Liver (tissue), 3 donors: ENCODE results near the gene PAMR1.

ENCODE experiments used
- CTCF ChIP-seq: fragments of 150-350 bp; IDR thresholded peaks from 2 replicates; pipeline ENCODE4 v1.5.1; 2017; ENCODE audit warnings: improper control_type of control experiment, low read depth, low read length; ENCODE audit not compliant: missing input control
- FOXA1 ChIP-seq: IDR thresholded peaks from 2 replicates; pipeline ENCODE4 v1.6.1; 2016; ENCODE audit warnings: antibody characterized with exemption
- SP1 ChIP-seq: IDR thresholded peaks from 2 replicates; pipeline ENCODE4 v1.6.1; 2018; ENCODE audit warnings: antibody characterized with exemption, mild to moderate bottlenecking
- TAF1 ChIP-seq: conservative IDR thresholded peaks from 2 replicates; pipeline ENCODE4 v1.6.1; 2016; ENCODE audit warnings: antibody characterized with exemption, mild to moderate bottlenecking
- TF ChIP-seq, protein P1 (sequence below): IDR thresholded peaks from 2 replicates; pipeline ENCODE4 v1.6.1; 2016; ENCODE audit warnings: antibody characterized with exemption
- TF ChIP-seq, protein P2 (sequence below): IDR thresholded peaks from 2 replicates; pipeline ENCODE4 v1.6.1; 2016; ENCODE audit warnings: antibody characterized with exemption, mild to moderate bottlenecking
- donor health status: healthy.
- donor health status: healthy.

GRCh38 chr11:35536470-35536869 lies 11.1 kb upstream of the PAMR1 start:
- no peak for TF ChIP-seq CTCF
- TF ChIP-seq SP1: no peak
- no peak for TF ChIP-seq TAF1
- TF ChIP-seq, protein P1, sequence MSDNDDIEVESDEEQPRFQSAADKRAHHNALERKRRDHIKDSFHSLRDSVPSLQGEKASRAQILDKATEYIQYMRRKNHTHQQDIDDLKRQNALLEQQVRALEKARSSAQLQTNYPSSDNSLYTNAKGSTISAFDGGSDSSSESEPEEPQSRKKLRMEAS: no peak
- TF ChIP-seq, protein P2, sequence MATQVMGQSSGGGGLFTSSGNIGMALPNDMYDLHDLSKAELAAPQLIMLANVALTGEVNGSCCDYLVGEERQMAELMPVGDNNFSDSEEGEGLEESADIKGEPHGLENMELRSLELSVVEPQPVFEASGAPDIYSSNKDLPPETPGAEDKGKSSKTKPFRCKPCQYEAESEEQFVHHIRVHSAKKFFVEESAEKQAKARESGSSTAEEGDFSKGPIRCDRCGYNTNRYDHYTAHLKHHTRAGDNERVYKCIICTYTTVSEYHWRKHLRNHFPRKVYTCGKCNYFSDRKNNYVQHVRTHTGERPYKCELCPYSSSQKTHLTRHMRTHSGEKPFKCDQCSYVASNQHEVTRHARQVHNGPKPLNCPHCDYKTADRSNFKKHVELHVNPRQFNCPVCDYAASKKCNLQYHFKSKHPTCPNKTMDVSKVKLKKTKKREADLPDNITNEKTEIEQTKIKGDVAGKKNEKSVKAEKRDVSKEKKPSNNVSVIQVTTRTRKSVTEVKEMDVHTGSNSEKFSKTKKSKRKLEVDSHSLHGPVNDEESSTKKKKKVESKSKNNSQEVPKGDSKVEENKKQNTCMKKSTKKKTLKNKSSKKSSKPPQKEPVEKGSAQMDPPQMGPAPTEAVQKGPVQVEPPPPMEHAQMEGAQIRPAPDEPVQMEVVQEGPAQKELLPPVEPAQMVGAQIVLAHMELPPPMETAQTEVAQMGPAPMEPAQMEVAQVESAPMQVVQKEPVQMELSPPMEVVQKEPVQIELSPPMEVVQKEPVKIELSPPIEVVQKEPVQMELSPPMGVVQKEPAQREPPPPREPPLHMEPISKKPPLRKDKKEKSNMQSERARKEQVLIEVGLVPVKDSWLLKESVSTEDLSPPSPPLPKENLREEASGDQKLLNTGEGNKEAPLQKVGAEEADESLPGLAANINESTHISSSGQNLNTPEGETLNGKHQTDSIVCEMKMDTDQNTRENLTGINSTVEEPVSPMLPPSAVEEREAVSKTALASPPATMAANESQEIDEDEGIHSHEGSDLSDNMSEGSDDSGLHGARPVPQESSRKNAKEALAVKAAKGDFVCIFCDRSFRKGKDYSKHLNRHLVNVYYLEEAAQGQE: no peak
- no peak for TF ChIP-seq FOXA1
